ENCODE measurements around the gene STX3.
"Not testable (repeated sequence)": the region's sequence is repeated elsewhere in the genome, so short reads cannot be mapped to it uniquely, and the experiment has no call there.

STX3 gene

GRCh38 chr11:59839615-59840014 is 84.4 kb downstream of the STX3 start:
- no peak for DNase-seq (ENCODE audit: low read depth in 2 of 2, low spot score in 1 of 2)

- no peak for DNase-seq (ENCODE audit: low read depth in 2 of 2, low spot score in 1 of 2)
Observed at GRCh38 chr11:59841514-59841913, 86.3 kb downstream of the STX3 start.

- no peak for DNase-seq (ENCODE audit: low read depth in 2 of 2, low spot score in 1 of 2)
Observed at GRCh38 chr11:59842316-59842715, 87.1 kb downstream of the STX3 start.

GRCh38 chr11:59845399-59845798 is 90.2 kb downstream of the STX3 start, which contains the start of gene CBLIF:
Gene CBLIF, minus strand, starts transcription at chr11:59845499. Its CDS starts 46 bp downstream, at chr11:59845453.
- no peak for DNase-seq (ENCODE audit: low read depth in 2 of 2, low spot score in 1 of 2)

GRCh38 chr11:59846556-59846955 is 91.4 kb downstream of the STX3 start:
- DNase-seq (ENCODE audit: low read depth in 2 of 2, low spot score in 1 of 2), result no peak

- no peak for DNase-seq (ENCODE audit: low read depth in 2 of 2, low spot score in 1 of 2)
Observed at GRCh38 chr11:59847626-59848025, 92.5 kb downstream of the STX3 start.

- DNase-seq (ENCODE audit: low read depth in 2 of 2, low spot score in 1 of 2), result not testable (repeated sequence)
Observed at GRCh38 chr11:59848439-59848838, 93.3 kb downstream of the STX3 start.

- DNase-seq (ENCODE audit: low read depth in 2 of 2, low spot score in 1 of 2), result no peak
Observed at GRCh38 chr11:59849129-59849528, 94.0 kb downstream of the STX3 start.

GRCh38 chr11:59849551-59849950 is 94.4 kb downstream of the STX3 start:
- not testable (repeated sequence) for DNase-seq (ENCODE audit: low read depth in 2 of 2, low spot score in 1 of 2)

GRCh38 chr11:59851416-59851815 is 96.2 kb downstream of the STX3 start:
- not testable (repeated sequence) for DNase-seq (ENCODE audit: low read depth in 2 of 2, low spot score in 1 of 2)

- no peak for DNase-seq (ENCODE audit: low read depth in 2 of 2, low spot score in 1 of 2)
Observed at GRCh38 chr11:59854871-59855270, 99.7 kb downstream of the STX3 start.

Data from stimulated activated CD8-positive, alpha-beta memory T cell treated with anti-CD3 and anti-CD28 coated beads, Interleukin-4, amount 100 ng/mL, for 1 hour (primary cell).